Activated CD4-positive, alpha-beta memory T cell treated with anti-CD3 and anti-CD28 coated beads for 36 hours (primary cell): ENCODE results near the gene POMGNT2. TPM values are rescaled to one million over a fixed set of nuclear protein-coding genes. Genes with fewer than 3 reads are reported as not detected.

Source experiments
- CTCF ChIA-PET: fragments of 350-600 bp; sonication (Branson Sonifier 250); formaldehyde crosslinking; loops from one replicate; lab custom pipeline; 2021; ENCODE audit warnings: antibody characterized with exemption, inconsistent platforms; lab: Charles Lee
- POLR2A ChIA-PET: fragments of 350-600 bp; sonication (Branson Sonifier 250); formaldehyde crosslinking; loops from one replicate; lab custom pipeline; 2021; ENCODE audit warnings: antibody characterized with exemption; lab: Charles Lee
- DNase-seq: peaks from one replicate; pipeline ENCODE4 v3.0.0-alpha.2; 2020
- H3K27ac Mint-ChIP-seq: one replicate; pipeline ENCODE4 v1.8.0; 2021; ENCODE audit warnings: mixed read lengths
- H3K27me3 Mint-ChIP-seq: one replicate; pipeline ENCODE4 v1.8.0; 2021; ENCODE audit warnings: mixed read lengths
- H3K36me3 Mint-ChIP-seq: one replicate; pipeline ENCODE4 v1.8.0; 2021; ENCODE audit warnings: mixed read lengths
- H3K4me1 Mint-ChIP-seq: one replicate; pipeline ENCODE4 v1.8.0; 2021; ENCODE audit warnings: low read depth, mixed read lengths
- H3K4me3 Mint-ChIP-seq: one replicate; pipeline ENCODE4 v1.8.0; 2021; ENCODE audit warnings: mild to moderate bottlenecking, mixed read lengths
- H3K9me3 Mint-ChIP-seq: one replicate; pipeline ENCODE4 v1.8.0; 2021; ENCODE audit warnings: mixed read lengths
- intact Hi-C: fragments of 100-400 bp; cut with micrococcal nuclease; formaldehyde crosslinking; loops from one replicate; pipeline ENCODE4 v1.15.1; 2023
- total RNA-seq, 2 experiments: library from RNA; stranded (reverse); gene quantifications; one replicate each; pipeline ENCODE4 v1.2.3, GENCODE V29; 2021

The POMGNT2 gene
- total RNA-seq, 2 experiments from 2014 or later: 7.3 to 7.8 TPM

DNA sequence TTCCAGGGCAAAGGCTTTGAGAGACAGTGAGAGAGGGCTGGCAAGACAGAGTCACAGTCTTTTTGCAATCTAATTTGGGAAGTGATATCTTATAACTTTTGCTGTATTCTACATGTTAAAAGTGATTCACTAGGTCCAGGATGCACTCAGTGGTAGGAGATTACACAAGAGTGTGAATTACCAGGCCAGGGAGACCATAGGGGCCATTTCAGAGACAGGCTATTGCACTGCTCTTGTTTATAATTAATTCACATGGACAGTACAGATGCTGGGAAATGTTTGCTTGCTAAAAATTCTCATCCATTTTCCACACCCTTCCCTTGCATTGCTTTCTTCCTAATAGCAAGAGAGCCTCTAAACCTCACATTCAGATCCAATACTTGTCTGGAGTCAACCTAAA, 22.6 kb upstream of the POMGNT2 start:
- H3K4me3 Mint-ChIP-seq: no peak overlapping the region
- no peaks in the 10 kb centered on the region for H3K4me1 Mint-ChIP-seq
- ChIA-PET POLR2A (interaction anchor here (0.6 kb wide), 1 partner anchor 43 kb away, joined by 4 read pairs; no protein-coding TSS in a partner anchor), CTCF (no interaction called here)
- no peaks in the 10 kb centered on the region for H3K27me3 Mint-ChIP-seq
- no peak for DNase-seq
- peaks cover 5% of the 10 kb centered on the region for H3K9me3 Mint-ChIP-seq
- intact Hi-C loops: no loop called here
- H3K36me3 Mint-ChIP-seq: no peaks in the 10 kb centered on the region
- H3K27ac Mint-ChIP-seq: no peak overlapping the region

- intact Hi-C loops: no loop called here
- Mint-ChIP-seq H3K4me1 (no peaks in the 10 kb centered on the region), H3K27me3 (peaks cover 3% of the 10 kb centered on the region), H3K4me3 (no peak overlapping the region), H3K27ac (no peak overlapping the region), H3K9me3 (peaks cover 9% of the 10 kb centered on the region), H3K36me3 (no peaks in the 10 kb centered on the region)
- POLR2A ChIA-PET: no interaction called here
- DNase-seq: no peak
- CTCF ChIA-PET: interaction anchor here (0.8 kb wide), 1 partner anchor 36 kb away, joined by 3 read pairs; no protein-coding TSS in a partner anchor
These were observed 20.7 kb upstream of the POMGNT2 start for GRCh38 chr3:43126536-43126935.

- POLR2A ChIA-PET: no interaction called here
- intact Hi-C loops: no loop called here
- CTCF ChIA-PET: no interaction called here
- H3K36me3 Mint-ChIP-seq: no peaks in the 10 kb centered on the region
- peaks cover 6% of the 10 kb centered on the region for H3K27me3 Mint-ChIP-seq
- H3K9me3 Mint-ChIP-seq: peaks cover 9% of the 10 kb centered on the region
- H3K4me1 Mint-ChIP-seq: peaks cover 8% of the 10 kb centered on the region
- DNase-seq: no peak
- H3K4me3 Mint-ChIP-seq: no peak overlapping the region
- H3K27ac Mint-ChIP-seq: no peak overlapping the region
These were observed 18.0 kb upstream of the POMGNT2 start for GRCh38 chr3:43123895-43124294.

GRCh38 chr3:43120937-43121336, 15.1 kb upstream of the POMGNT2 start:
- H3K36me3 Mint-ChIP-seq: no peaks in the 10 kb centered on the region
- H3K27ac Mint-ChIP-seq: no peak overlapping the region
- POLR2A ChIA-PET: interaction anchor here (0.7 kb wide), 1 partner anchor 330 kb away, joined by 5 read pairs; no protein-coding TSS in a partner anchor
- H3K9me3 Mint-ChIP-seq: peaks cover 9% of the 10 kb centered on the region
- H3K4me3 Mint-ChIP-seq: no peak overlapping the region
- H3K4me1 Mint-ChIP-seq: peaks cover 8% of the 10 kb centered on the region
- DNase-seq: no peak
- peaks cover 11% of the 10 kb centered on the region for H3K27me3 Mint-ChIP-seq
- intact Hi-C loops: no loop called here
- CTCF ChIA-PET: no interaction called here

- CTCF ChIA-PET: no interaction called here
- Mint-ChIP-seq H3K36me3 (no peaks in the 10 kb centered on the region), H3K4me3 (no peak overlapping the region), H3K9me3 (no peaks in the 10 kb centered on the region), H3K27me3 (peaks cover 8% of the 10 kb centered on the region), H3K4me1 (peaks cover 8% of the 10 kb centered on the region), H3K27ac (no peak overlapping the region)
- intact Hi-C loops: no loop called here
- DNase-seq: no peak
- POLR2A ChIA-PET: no interaction called here
These were observed 11.4 kb upstream of the POMGNT2 start for GRCh38 chr3:43117257-43117656.

DNA sequence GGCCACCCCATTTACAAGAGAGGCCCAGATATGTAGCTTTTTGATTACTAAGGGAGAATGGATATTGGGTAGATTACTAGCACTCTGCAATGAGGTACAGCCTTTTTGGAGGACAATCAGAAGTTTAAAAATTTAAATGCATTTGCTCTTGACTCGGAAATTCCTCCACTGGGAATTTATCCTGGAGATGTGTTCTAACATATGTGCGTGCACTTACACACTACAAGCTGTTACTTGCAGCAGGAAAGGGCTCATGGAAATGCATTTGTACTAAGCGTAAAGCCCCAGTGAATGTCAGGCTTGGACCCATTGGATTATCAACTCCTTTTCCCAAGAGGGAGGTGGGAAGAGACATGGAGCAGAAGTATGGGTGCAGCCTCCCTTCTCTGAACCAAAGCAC, 7.8 kb upstream of the POMGNT2 start:
- no peak for DNase-seq
- CTCF ChIA-PET: interaction anchor here (1.7 kb wide), 1 partner anchor 151 kb away, joined by 6 read pairs; no protein-coding TSS in a partner anchor
- intact Hi-C loops: no loop called here

GRCh38 chr3:43106293-43106628, 382 bp upstream of the POMGNT2 start:
- no peak overlapping the region for H3K27ac Mint-ChIP-seq
- DNase-seq: no peak
- H3K4me3 Mint-ChIP-seq: peak overlapping the region; percentile 73
- ChIA-PET POLR2A (no interaction called here), CTCF (interaction anchor here (1.3 kb wide), 1 partner anchor 275 kb away, joined by 3 read pairs; no protein-coding TSS in a partner anchor)
- no peaks in the 10 kb centered on the region for H3K9me3 Mint-ChIP-seq
- H3K36me3 Mint-ChIP-seq: no peaks in the 10 kb centered on the region
- H3K27me3 Mint-ChIP-seq: no peaks in the 10 kb centered on the region
- peaks cover 11% of the 10 kb centered on the region for H3K4me1 Mint-ChIP-seq
- intact Hi-C loops: loop anchor here (2.0 kb wide), 1 partner anchor 181 kb away; the partner anchor contains the start of gene SNRK

More for the DNA sequence above, 7.8 kb upstream of the POMGNT2 start:
- Mint-ChIP-seq H3K27me3 (peaks cover 4% of the 10 kb centered on the region), H3K36me3 (no peaks in the 10 kb centered on the region), H3K9me3 (no peaks in the 10 kb centered on the region), H3K4me1 (no peaks in the 10 kb centered on the region), H3K4me3 (no peak overlapping the region), H3K27ac (no peak overlapping the region)
- POLR2A ChIA-PET: no interaction called here

- H3K9me3 Mint-ChIP-seq: no peaks in the 10 kb centered on the region
- H3K4me1 Mint-ChIP-seq: peaks cover 11% of the 10 kb centered on the region
- peak overlapping the region; percentile 68 for H3K4me3 Mint-ChIP-seq
- CTCF ChIA-PET: interaction anchor here (0.9 to 1.6 kb wide), 3 partner anchors 57 to 274 kb away, joined by 3 read pairs; no protein-coding TSS in a partner anchor
- no peak overlapping the region for H3K27ac Mint-ChIP-seq
- H3K36me3 Mint-ChIP-seq: no peaks in the 10 kb centered on the region
- H3K27me3 Mint-ChIP-seq: no peaks in the 10 kb centered on the region
- intact Hi-C loops: no loop called here
- DNase-seq: peak; percentile 35
- POLR2A ChIA-PET: no interaction called here
These were observed 951 bp downstream of the POMGNT2 start for GRCh38 chr3:43104660-43105595.

- POLR2A ChIA-PET: no interaction called here
- H3K4me3 Mint-ChIP-seq: no peak overlapping the region
- intact Hi-C loops: no loop called here
- no peak for DNase-seq
- no peaks in the 10 kb centered on the region for H3K9me3 Mint-ChIP-seq
- H3K4me1 Mint-ChIP-seq: peaks cover 11% of the 10 kb centered on the region
- no peaks in the 10 kb centered on the region for H3K27me3 Mint-ChIP-seq
- H3K27ac Mint-ChIP-seq: no peak overlapping the region
- no peaks in the 10 kb centered on the region for H3K36me3 Mint-ChIP-seq
- CTCF ChIA-PET: interaction anchor here (0.9 to 1.6 kb wide), 2 partner anchors 58 to 143 kb away, joined by 3 read pairs; no protein-coding TSS in a partner anchor
These were observed 1.8 kb downstream of the POMGNT2 start for GRCh38 chr3:43104039-43104438.

DNA sequence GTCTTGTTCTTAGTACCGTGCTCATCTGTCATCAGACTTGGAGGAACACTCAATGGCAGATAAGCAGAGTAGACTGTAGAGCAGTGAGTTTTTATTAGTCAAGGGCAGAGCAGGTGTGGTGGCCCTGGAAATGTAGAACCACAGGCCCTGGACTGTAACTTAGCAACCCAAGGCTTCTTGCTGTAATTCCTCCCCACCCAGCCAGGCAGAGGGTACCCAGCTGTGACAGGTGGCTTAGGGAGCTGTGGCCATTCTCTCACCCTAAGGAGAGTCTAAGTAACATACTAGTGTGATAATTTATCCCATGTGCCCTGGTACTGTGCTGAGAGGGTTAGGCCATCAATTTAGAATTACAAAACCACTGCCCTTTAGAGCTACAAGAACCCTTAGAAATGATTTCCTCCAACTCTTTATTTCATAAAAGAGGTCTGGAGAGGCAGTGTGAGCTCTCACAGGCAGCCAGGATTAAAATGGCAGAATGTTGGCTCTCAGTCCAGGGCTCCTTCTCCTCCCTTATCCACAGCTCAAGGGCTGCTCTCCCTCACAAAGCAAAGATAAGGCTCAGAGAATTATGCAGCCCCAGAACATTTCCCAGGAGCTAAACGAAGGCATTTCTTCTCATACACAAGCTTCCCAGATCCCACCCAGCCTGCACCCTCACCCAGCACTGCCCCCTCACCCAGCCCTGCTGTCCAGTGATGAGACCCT, 3.0 kb downstream of the POMGNT2 start:
- no peak overlapping the region for H3K27ac Mint-ChIP-seq
- ChIA-PET CTCF (interaction anchor here (1.0 kb wide), 2 partner anchors 31 to 141 kb away, joined by 3 to 4 read pairs; no protein-coding TSS in a partner anchor), POLR2A (interaction anchor here (1.3 kb wide), 1 partner anchor 13 kb away, joined by 3 read pairs; no protein-coding TSS in a partner anchor)
- no peaks in the 10 kb centered on the region for H3K9me3 Mint-ChIP-seq
- no peak overlapping the region for H3K4me3 Mint-ChIP-seq
- no peaks in the 10 kb centered on the region for H3K36me3 Mint-ChIP-seq
- intact Hi-C loops: no loop called here
- H3K27me3 Mint-ChIP-seq: no peaks in the 10 kb centered on the region
- H3K4me1 Mint-ChIP-seq: peaks cover 11% of the 10 kb centered on the region
- no peak for DNase-seq

DNA sequence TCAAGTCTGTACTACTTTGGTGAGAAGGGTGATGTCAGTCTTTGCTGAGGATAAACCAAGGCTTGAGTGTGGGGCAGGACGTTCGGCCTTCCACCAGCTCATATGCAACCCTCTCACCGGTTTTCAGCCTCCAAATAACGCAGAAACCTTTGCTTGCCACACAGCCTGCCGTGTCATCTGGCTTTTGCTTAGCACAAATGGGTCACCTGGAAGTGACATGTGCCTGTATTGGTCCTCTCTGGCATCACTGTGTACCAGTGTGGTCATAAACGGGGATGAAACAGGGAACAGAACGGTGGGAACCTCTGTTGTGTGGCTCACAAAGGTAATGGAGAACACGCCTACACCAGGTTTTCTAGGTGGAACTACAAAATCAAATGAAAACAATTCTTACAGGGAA, 7.1 kb downstream of the POMGNT2 start:
- intact Hi-C loops: no loop called here
- CTCF ChIA-PET: interaction anchor here (1.3 kb wide), 1 partner anchor 11 kb away, joined by 3 read pairs; no protein-coding TSS in a partner anchor
- Mint-ChIP-seq H3K4me3 (no peak overlapping the region), H3K27me3 (no peaks in the 10 kb centered on the region), H3K4me1 (no peaks in the 10 kb centered on the region), H3K27ac (no peak overlapping the region), H3K9me3 (no peaks in the 10 kb centered on the region), H3K36me3 (no peaks in the 10 kb centered on the region)
- DNase-seq: no peak
- POLR2A ChIA-PET: no interaction called here
